GM18498 (cell line): ENCODE measurements around the gene DCLK1.

Experiments
- ATAC-seq: cut with Tn5 transposase; IDR thresholded peaks from one replicate; pipeline ENCODE4 v1.9.1; 2021; ENCODE audit warnings: mild to moderate bottlenecking, moderate library complexity; ENCODE audit not compliant: unreplicated experiment

Gene DCLK1

DNA sequence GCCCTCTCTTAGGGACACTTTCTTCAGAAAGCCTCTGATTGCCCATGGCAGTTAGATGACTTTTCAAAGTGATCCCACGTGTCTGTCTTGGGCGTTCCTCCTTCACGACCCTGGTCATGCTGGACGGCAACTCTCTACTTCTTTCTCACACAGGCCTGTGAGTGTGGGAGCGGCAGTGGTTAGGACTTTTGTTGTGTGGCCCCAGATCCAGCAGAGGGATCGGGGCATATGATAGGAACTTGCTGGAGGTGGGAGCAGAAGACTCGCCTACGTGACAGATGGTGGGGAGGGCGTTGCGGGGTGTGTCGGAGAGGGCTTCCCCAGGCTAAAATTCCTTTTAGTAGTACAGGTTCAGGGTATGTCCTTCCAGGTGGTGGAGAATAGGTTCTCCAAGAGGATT, 365.2 kb downstream of the DCLK1 start:
- no peak for ATAC-seq

DNA sequence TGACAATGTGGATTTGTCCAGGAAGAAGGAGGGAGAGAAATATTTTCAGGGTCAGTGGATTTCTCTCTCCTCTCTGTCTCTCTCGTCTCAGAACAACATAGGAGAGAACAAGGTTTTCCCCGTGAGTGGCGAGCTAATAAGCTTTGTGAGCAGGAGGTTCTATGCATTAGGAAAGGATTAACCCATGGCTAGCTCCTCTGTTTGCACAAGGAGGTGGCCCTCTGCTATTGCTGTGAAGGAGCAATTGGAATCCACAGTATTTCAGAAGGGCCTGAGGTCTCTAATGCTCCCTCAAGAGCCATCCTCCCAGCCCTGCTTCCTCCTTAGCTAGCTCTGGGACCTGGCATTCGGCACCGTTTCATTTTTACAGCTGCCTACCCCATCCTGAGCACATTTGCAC, 365.8 kb downstream of the DCLK1 start:
- no peak for ATAC-seq

- ATAC-seq, result no peak
Measured at GRCh38 chr13:35764326-35765015, 366.7 kb downstream of the DCLK1 start.

DNA sequence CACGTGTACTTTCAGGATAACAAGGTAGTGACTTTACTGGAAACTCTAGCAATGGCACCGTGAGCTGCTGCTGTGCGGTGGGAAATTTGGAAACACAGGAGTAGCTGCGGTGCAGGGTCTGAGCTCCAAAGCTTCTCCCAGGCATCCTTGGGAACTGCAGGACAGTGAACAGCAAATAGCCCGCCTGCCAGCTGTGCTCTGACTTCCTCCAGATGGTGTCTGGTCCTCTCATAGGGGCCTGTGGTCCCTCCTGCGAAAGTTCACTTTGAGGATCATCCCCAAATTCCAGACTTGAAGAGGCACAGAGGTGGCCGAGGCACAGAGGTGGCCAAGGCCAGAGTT, 367.4 kb downstream of the DCLK1 start:
- no peak for ATAC-seq

GRCh38 chr13:35763060-35763781, 368.0 kb downstream of the DCLK1 start:
- ATAC-seq, result no peak

GRCh38 chr13:35761440-35762252, 369.5 kb downstream of the DCLK1 start:
- no peak for ATAC-seq

DNA sequence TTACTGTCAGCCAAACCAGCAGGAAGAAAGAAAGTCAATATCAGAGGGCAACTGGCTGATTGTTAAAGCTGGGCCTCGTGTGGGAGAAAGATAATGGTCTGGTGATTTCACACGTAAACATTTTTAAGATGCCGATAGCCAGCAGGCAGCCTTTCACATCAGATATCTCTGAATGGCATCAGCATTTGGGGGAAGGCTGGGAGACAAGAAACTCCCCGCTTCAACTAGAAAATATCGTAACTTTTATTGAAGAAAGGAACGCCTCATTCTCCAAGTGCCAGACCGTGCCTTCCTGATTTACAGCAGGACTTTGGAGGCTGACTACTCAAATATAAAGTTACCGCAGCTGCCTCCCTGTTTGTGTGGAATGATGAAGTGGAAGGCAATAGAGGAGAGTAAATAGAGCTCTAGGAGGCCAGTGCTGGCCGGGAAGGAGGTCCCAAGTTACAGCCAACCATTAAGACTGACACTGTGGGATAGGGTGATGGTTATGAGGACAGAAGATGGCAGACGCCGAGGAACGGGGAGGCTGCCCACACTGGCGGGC, 370.4 kb downstream of the DCLK1 start:
- no peak for ATAC-seq

GRCh38 chr13:35747594-35747993, 383.6 kb downstream of the DCLK1 start:
- ATAC-seq, result no peak

- ATAC-seq, result no peak
Measured at GRCh38 chr13:35744566-35745178, 386.5 kb downstream of the DCLK1 start.

DNA sequence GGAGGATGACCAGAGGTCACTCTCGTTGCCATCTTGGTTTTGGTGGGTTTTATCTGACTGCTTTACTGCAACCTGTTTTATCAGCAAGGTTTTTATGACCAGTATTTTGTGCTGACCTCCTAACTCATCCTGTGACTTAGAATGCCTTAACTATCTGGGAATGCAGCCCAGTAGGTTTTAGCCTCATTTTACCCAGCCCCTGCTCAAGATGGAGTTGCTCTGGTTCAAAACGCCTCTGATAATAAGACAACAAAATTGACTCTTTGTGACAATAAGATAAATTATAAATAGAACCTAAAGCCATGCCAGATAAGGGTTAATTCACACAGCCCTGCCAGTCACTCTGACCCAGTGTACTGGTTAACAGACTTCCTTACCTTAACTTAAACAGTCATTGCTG, 387.0 kb downstream of the DCLK1 start:
- ATAC-seq, result no peak

DNA sequence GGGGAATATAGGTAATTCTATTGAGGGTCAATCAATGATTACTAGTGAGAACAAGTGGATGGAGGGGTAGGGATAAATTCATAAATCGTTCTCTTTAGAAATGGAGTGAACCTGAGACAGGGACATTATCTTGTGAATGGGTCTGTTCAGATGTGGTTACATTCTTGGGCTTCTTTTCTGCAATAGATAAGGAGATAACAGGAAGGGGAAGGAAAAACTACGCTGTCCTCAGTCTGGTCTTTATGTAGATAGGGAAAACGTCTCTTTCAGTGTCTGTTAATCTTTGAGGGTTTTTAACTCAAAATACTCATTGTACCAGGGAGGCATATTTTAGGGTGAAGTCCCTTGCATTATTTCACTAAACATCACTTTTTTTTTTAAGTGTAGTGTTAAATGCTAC, 388.0 kb downstream of the DCLK1 start:
- no peak for ATAC-seq

DNA sequence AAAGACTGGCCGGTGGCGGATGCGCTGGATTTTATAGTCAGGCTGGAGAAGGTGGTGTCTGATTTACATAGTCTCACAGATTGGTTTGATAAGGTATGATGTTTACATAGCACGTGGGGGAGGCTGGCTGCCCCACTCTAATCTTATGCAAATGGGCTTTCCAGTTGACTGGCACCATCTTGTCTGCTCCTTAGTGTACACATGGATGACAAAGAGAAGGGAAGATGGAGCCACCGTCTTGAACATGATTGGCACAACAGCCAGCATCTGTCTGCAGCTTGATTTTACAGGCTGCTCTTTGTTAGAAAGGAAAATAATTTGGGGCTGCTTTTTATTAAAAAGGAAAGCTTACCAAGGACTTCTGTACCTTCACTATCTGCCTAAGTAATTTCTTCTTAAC, 389.5 kb downstream of the DCLK1 start:
- no peak for ATAC-seq

GRCh38 chr13:35736876-35737275, 394.3 kb downstream of the DCLK1 start:
- ATAC-seq, result no peak

GRCh38 chr13:35733827-35734226, 397.4 kb downstream of the DCLK1 start:
- no peak for ATAC-seq

DNA sequence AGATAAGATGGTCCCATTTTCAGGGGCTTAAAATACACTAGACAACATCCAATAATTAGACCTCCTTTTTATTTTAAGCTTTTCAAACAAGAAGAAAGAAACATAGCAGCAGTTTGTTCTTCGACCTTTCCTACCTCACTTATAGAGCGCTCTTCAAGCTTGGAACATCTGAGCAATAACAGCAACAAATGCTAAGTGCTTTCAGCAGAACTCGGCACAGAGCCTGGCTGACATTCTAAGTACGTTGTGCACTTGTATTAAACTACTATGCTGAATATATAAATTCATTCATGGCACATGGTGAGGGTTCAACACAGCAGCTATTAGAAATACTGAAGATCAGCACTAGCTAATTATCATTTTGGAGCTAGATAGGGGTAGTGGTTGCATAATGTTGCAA, 398.6 kb downstream of the DCLK1 start:
- no peak for ATAC-seq

DNA sequence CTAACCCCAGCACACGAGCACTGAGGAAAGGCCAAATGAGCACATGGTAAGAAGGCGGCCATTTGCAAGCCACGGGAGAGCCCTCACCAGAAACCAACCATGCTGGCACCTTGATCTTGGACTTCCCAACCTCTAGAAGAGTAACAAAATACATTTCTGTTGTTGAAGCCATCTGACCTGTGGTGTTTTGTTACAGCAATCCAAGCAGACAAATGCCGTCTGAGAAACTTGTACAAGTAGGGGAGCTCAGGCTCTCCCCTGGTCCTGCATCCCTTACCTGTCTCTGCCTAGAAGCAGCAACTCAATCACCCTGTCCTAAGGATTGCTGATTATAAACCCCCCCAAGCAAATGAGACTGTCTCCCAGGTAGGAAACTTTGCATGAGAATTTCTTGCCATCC, 399.7 kb downstream of the DCLK1 start:
- ATAC-seq, result no peak

DNA sequence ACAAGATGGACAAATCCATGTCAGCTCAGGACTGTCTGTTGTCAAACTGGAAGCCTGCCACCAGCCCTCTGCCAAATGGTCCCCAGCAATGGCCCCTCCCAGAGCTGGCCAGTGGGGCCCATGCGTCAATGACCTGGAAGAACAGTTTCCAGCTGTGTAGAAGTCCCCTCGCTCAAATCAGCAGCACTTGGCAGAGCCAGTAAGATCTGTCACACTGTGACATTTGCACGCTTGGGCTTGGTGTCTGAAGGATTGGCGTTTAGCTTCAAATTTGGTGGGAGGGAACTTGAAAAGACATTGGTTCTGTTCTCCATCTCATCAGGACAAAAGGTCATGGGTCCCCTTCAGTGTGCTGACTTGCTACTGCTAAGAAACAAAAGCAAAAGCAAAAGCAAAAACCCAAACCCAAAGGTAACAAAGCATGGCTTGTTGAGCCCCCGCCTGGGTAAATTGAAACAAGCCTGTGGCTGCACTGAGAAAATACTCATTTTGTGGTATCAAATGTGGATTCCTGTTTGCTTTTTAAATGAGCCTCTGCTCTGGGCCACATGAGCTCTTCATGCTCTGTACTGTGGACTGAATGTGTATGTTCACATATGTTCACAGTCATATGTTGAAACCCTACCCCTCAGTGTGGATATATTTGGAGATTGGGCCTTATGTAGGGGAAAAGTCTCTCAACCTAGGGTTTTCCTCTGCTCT, 401.1 kb downstream of the DCLK1 start:
- peak; percentile 92 for ATAC-seq

DNA sequence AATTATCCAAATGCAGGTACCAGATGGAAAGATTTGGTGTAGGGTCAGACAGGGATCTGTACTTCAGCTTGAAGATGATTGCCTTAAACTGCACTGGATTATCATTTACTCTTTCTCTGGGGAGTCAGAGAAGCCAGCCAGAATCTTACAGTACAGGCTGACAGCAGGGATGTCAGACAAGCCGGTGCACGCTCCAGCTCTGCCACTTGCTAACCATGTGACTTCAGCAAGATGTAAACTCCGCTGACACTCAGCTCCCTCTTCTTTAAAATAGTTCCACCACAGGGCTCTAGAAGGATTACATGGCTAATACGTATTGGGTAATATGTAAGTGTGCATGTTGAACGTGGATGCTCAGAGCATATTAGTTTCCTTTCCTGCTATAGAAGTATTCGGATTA, 403.3 kb downstream of the DCLK1 start:
- ATAC-seq, result no peak

- ATAC-seq, result no peak
Measured at GRCh38 chr13:35724446-35724845, 406.7 kb downstream of the DCLK1 start.

GRCh38 chr13:35723821-35724220, 407.4 kb downstream of the DCLK1 start:
- no peak for ATAC-seq

DNA sequence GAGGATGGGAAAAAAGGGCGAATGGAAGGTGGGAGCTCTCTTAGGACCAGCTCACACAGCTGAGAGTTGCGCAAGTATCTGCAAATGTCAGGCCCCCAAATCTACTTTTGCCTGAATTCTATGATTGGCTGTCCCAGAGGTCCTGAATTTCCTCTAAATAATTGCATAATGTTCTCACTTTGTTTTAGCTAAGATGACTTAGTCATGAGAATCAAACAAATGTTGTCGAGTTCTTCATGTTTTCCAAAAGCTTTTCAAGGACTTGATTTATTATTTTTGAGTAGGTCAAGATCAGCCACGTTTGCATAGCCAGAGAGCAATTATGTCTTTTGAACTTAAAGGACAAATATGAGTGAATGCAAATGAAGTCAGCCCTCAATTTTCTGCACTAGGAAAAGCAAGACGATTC, 408.1 kb downstream of the DCLK1 start:
- no peak for ATAC-seq
